MM.1S (cell line): Measurements from ENCODE around the gene KCNQ1.

ENCODE experiments used
- DNase-seq: peaks from one replicate; pipeline ENCODE4 v3.0.0-alpha.2; 2015
- H2AFZ ChIP-seq: fragments of 300-600 bp; sonication (generic); 2 replicates; pipeline ENCODE4 v1.6.0; 2016; ENCODE audit warnings: antibody characterized with exemption, low read length
- H3F3A ChIP-seq: fragments of 300-600 bp; sonication (generic); 2 replicates; pipeline ENCODE4 v1.6.1; 2016; ENCODE audit warnings: mild to moderate bottlenecking, antibody characterized with exemption, low read length, moderate library complexity, mixed read lengths; ENCODE audit not compliant: insufficient read depth
- H3K27ac ChIP-seq: fragments of 300-600 bp; sonication (generic); 2 replicates; pipeline ENCODE4 v1.5.1; 2016; ENCODE audit warnings: mild to moderate bottlenecking, low read length
- H3K27me3 ChIP-seq: fragments of 300-600 bp; sonication (generic); replicated peaks from 2 replicates; pipeline ENCODE4 v1.6.0; 2016; ENCODE audit warnings: low read length; ENCODE audit not compliant: insufficient read depth
- H3K36me3 ChIP-seq: fragments of 300-600 bp; sonication (generic); replicated peaks from 2 replicates; pipeline ENCODE4 v1.6.1; 2016; ENCODE audit warnings: mild to moderate bottlenecking, low read length, mixed read lengths; ENCODE audit not compliant: insufficient read depth
- H3K4me1 ChIP-seq: fragments of 300-600 bp; sonication (generic); 2 replicates; pipeline ENCODE4 v1.6.1; 2016; ENCODE audit warnings: low read length, mixed read lengths
- H3K4me2 ChIP-seq: fragments of 300-600 bp; sonication (generic); 2 replicates; pipeline ENCODE4 v1.6.0; 2016; ENCODE audit warnings: low read depth, low read length
- H3K4me3 ChIP-seq: fragments of 300-600 bp; sonication (generic); 2 replicates; pipeline ENCODE4 v1.5.1; 2016; ENCODE audit warnings: low read length, mixed read lengths
- H3K79me2 ChIP-seq: fragments of 300-600 bp; sonication (generic); 2 replicates; pipeline ENCODE4 v1.6.1; 2016; ENCODE audit warnings: mixed run types, low read length, mixed read lengths
- H3K9ac ChIP-seq: fragments of 300-600 bp; sonication (generic); 2 replicates; pipeline ENCODE4 v1.6.1; 2016; ENCODE audit warnings: low read length, mixed read lengths
- H3K9me2 ChIP-seq: fragments of 300-600 bp; sonication (generic); replicated peaks from 2 replicates; pipeline ENCODE4 v1.6.1; 2016; ENCODE audit warnings: mild to moderate bottlenecking, low read length, mixed read lengths; ENCODE audit not compliant: insufficient read depth
- H3K9me3 ChIP-seq: fragments of 300-600 bp; sonication (generic); replicated peaks from 2 replicates; pipeline ENCODE4 v1.6.1; 2016; ENCODE audit warnings: mild to moderate bottlenecking, low read length, mixed read lengths; ENCODE audit not compliant: insufficient read depth
- H4K20me1 ChIP-seq: fragments of 300-600 bp; sonication (generic); 2 replicates; pipeline ENCODE4 v1.6.1; 2016; ENCODE audit warnings: mild to moderate bottlenecking, low read length, moderate library complexity, mixed read lengths; ENCODE audit not compliant: insufficient read depth
- CTCF ChIP-seq: fragments of 300-600 bp; sonication (generic); IDR thresholded peaks from 2 replicates; pipeline ENCODE4 v1.5.1; 2016; ENCODE audit warnings: antibody characterized with exemption, low read length, mixed read lengths
- EZH2 ChIP-seq: fragments of 300-600 bp; sonication (generic); optimal IDR thresholded peaks from 2 replicates; pipeline ENCODE3; 2017; ENCODE audit warnings: low read depth, mild to moderate bottlenecking, antibody characterized with exemption, low read length, mixed read lengths
- EZH2phosphoT487 ChIP-seq: fragments of 300-600 bp; sonication (generic); IDR thresholded peaks from 2 replicates; pipeline ENCODE4 v1.6.1; 2018; ENCODE audit warnings: antibody characterized with exemption, low read length

KCNQ1 gene

GRCh38 chr11:2461253-2461955 lies 16.6 kb downstream of the KCNQ1 start:
- no peaks in the 10 kb centered on the region for H3K9me2 ChIP-seq
- peaks cover 46% of the 10 kb centered on the region for H3K4me1 ChIP-seq
- H3K9me3 ChIP-seq, result no peaks in the 10 kb centered on the region
- peak overlapping the region; percentile 55 for H3K4me3 ChIP-seq
- no peaks in the 10 kb centered on the region for H3K36me3 ChIP-seq
- no peak overlapping the region for H2AFZ ChIP-seq
- H3K9ac ChIP-seq, result peak overlapping the region; percentile 89; the same call in 1 of the 2 replicates
- peaks cover 30% of the 10 kb centered on the region for H3F3A ChIP-seq
- H3K4me2 ChIP-seq, result peak overlapping the region; percentile 97
- no peak for TF ChIP-seq EZH2
- TF ChIP-seq CTCF, result no peak
- TF ChIP-seq EZH2phosphoT487, result no peak
- DNase-seq, result no peak
- H3K27me3 ChIP-seq, result no peaks in the 10 kb centered on the region
- peak overlapping the region; percentile 100 for H3K27ac ChIP-seq
- no peaks in the 10 kb centered on the region for H4K20me1 ChIP-seq
- peaks cover 60% of the 10 kb centered on the region for H3K79me2 ChIP-seq

GRCh38 chr11:2461956-2462542 lies 17.2 kb downstream of the KCNQ1 start:
- Histone ChIP-seq H3K9me2 (no peaks in the 10 kb centered on the region), H3K36me3 (no peaks in the 10 kb centered on the region), H3K9ac (no peak overlapping the region), H3K79me2 (peaks cover 67% of the 10 kb centered on the region), H3F3A (peaks cover 31% of the 10 kb centered on the region), H3K4me3 (no peak overlapping the region), H3K9me3 (no peaks in the 10 kb centered on the region), H2AFZ (no peak overlapping the region), H4K20me1 (no peaks in the 10 kb centered on the region), H3K4me1 (peaks cover 52% of the 10 kb centered on the region), H3K27ac (no peak overlapping the region), H3K27me3 (no peaks in the 10 kb centered on the region), H3K4me2 (no peak overlapping the region)
- no peak for DNase-seq
- TF ChIP-seq EZH2phosphoT487 (no peak), CTCF (no peak), EZH2 (no peak)

GRCh38 chr11:2462543-2462985 lies 17.8 kb downstream of the KCNQ1 start:
- Histone ChIP-seq H3K27ac (no peak overlapping the region), H3K9me3 (no peaks in the 10 kb centered on the region), H3K4me2 (no peak overlapping the region), H3K36me3 (no peaks in the 10 kb centered on the region), H3K9ac (no peak overlapping the region), H3K4me1 (peaks cover 56% of the 10 kb centered on the region), H3K9me2 (no peaks in the 10 kb centered on the region), H3K79me2 (peaks cover 71% of the 10 kb centered on the region), H3F3A (peaks cover 33% of the 10 kb centered on the region), H4K20me1 (no peaks in the 10 kb centered on the region), H3K27me3 (no peaks in the 10 kb centered on the region), H2AFZ (no peak overlapping the region), H3K4me3 (no peak overlapping the region)
- TF ChIP-seq EZH2 (no peak), EZH2phosphoT487 (no peak), CTCF (no peak)
- DNase-seq, result no peak
